HepG2 (cell line): ENCODE results near the gene GASK1A. TPM values are rescaled to one million over a fixed set of nuclear protein-coding genes. Genes with fewer than 3 reads are reported as not detected.

Experiments
- ATAC-seq: fragments of 200-7000 bp; cut with Tn5 transposase; 3 replicates; pipeline ENCODE4 v1.9.1; 2020; ENCODE audit warnings: mild to moderate bottlenecking, moderate library complexity
- BruUV-seq: library from RNA; stranded (reverse); fragments of 400-500 nt; replicated peaks from 2 replicates; lab custom pipeline; 2021; lab: Mats Ljungman, UMichigan
- CTCF ChIA-PET: fragments of 300-600 bp; formaldehyde crosslinking; extraction: SDS; loops from one replicate; lab custom pipeline; 2021; ENCODE audit warnings: low total read pairs, inconsistent platforms, low intra/inter-chr PET ratio; lab: Yijun Ruan, JAX
- POLR2A ChIA-PET: fragments of 350-600 bp; sonication (Branson Sonifier 250); formaldehyde crosslinking; loops from one replicate; lab custom pipeline; 2020; ENCODE audit warnings: antibody characterized with exemption, inconsistent platforms; lab: Yijun Ruan, JAX
- DNase-seq: peaks from one replicate; pipeline ENCODE4 v3.0.0-alpha.2; 2015; ENCODE audit warnings: low spot score
- FAIRE-seq: peaks from 3 replicates; lab custom pipeline; 2011; peaks lifted over from hg19 to GRCh38; lab: Jason Lieb, UNC
- H2AFZ ChIP-seq: one replicate; pipeline ENCODE4 v1.6.1; 2011; ENCODE audit warnings: low read length, inconsistent platforms
- H3K27ac ChIP-seq: fragments of 300-600 bp; 3 replicates; pipeline ENCODE4 v1.8.0; 2011; ENCODE audit warnings: mixed run types, mild to moderate bottlenecking, mixed read lengths, low read length, inconsistent platforms; ENCODE audit not compliant: insufficient read depth; ENCODE audit errors: extremely low read length
- H3K27me3 ChIP-seq, 2 experiments: fragments of 200-600 bp in 1 of 2; 2 replicates in 1 of 2; 3 replicates in 1 of 2; pipeline versions ENCODE4 v1.6.0 to v1.8.0; 2011; ENCODE audit warnings: low read length in 2 of 2, mild to moderate bottlenecking in 2 of 2, moderate library complexity in 2 of 2, inconsistent platforms in 1 of 2; ENCODE audit not compliant: insufficient read depth in 2 of 2, control insufficient read depth in 1 of 2
- H3K36me3 ChIP-seq, 2 experiments: fragments of 200-600 bp in 1 of 2; replicated peaks in 1 of 2; 2 replicates in 1 of 2; 3 replicates in 1 of 2; pipeline versions ENCODE4 v1.5.1 to v1.8.0; 2011; ENCODE audit warnings: low read length in 2 of 2, inconsistent platforms in 1 of 2; ENCODE audit not compliant: insufficient read depth in 2 of 2, control insufficient read depth in 1 of 2
- H3K4me1 ChIP-seq: 2 replicates; pipeline ENCODE4 v1.5.1; 2012; ENCODE audit warnings: low read length, inconsistent platforms; ENCODE audit not compliant: insufficient read depth
- H3K4me2 ChIP-seq: 2 replicates; pipeline ENCODE4 v1.6.0; 2011; ENCODE audit warnings: low read depth, low read length, inconsistent platforms
- H3K4me3 ChIP-seq, 3 experiments: fragments of 200-600 bp in 1 of 3; sonication (generic), shearing (Covaris generic) in 1 of 3; replicated peaks in 1 of 3; 2 replicates each; pipeline ENCODE4 v1.5.1; 2011 to 2016; ENCODE audit warnings: low read length in 3 of 3, inconsistent platforms in 2 of 3, low read depth in 2 of 3, mild to moderate bottlenecking in 2 of 3, control low read depth in 1 of 3, mixed read lengths in 1 of 3; ENCODE audit not compliant: insufficient read depth in 1 of 3
- H3K79me2 ChIP-seq: one replicate; pipeline ENCODE4 v1.6.1; 2011; ENCODE audit warnings: low read length, inconsistent platforms; ENCODE audit not compliant: insufficient read depth
- H3K9ac ChIP-seq: 2 replicates; pipeline ENCODE4 v1.6.0; 2011; ENCODE audit warnings: mild to moderate bottlenecking, low read depth, low read length, inconsistent platforms; ENCODE audit not compliant: insufficient read depth
- H3K9me3 ChIP-seq: 2 replicates; pipeline ENCODE4 v1.5.1; 2012; ENCODE audit warnings: mild to moderate bottlenecking, low read length
- H4K20me1 ChIP-seq: 2 replicates; pipeline ENCODE4 v1.6.0; 2011; ENCODE audit warnings: inconsistent platforms, mild to moderate bottlenecking, low read length, moderate library complexity; ENCODE audit not compliant: insufficient read depth
- HMGA1 ChIP-seq: sonication (generic); formaldehyde crosslinking; conservative IDR thresholded peaks from 2 replicates; pipeline ENCODE4 v1.4.0; 2020; ENCODE audit warnings: missing genetic modification reagents
- KAT8 ChIP-seq: IDR thresholded peaks from 2 replicates; pipeline ENCODE4 v1.6.1; 2016; ENCODE audit warnings: missing genetic modification reagents, missing compliant biosample characterization
- MTF2 ChIP-seq: sonication (generic); formaldehyde crosslinking; IDR thresholded peaks from 2 replicates; pipeline ENCODE4 v1.5.0; 2020; ENCODE audit warnings: missing genetic modification reagents, borderline replicate concordance
- SATB2 ChIP-seq: sonication (generic); formaldehyde crosslinking; IDR thresholded peaks from 2 replicates; pipeline ENCODE4 v1.5.0; 2020; ENCODE audit warnings: missing genetic modification reagents
- SIX4 ChIP-seq: sonication (generic); formaldehyde crosslinking; IDR thresholded peaks from 2 replicates; pipeline ENCODE4 v1.4.0; 2020; ENCODE audit warnings: missing genetic modification reagents
- TRIM24 ChIP-seq: sonication (generic); formaldehyde crosslinking; IDR thresholded peaks from 2 replicates; pipeline ENCODE4 v1.8.0; 2022; ENCODE audit warnings: mild to moderate bottlenecking, missing genetic modification reagents
- ZNF431 ChIP-seq: sonication (generic); formaldehyde crosslinking; IDR thresholded peaks from 2 replicates; pipeline ENCODE4 v1.9.0; 2022; ENCODE audit warnings: missing genetic modification reagents, low read depth, mild to moderate bottlenecking, borderline replicate concordance
- WGBS: methylation state at CpG from one replicate; pipeline ENCODE4 v1.1.6; 2017; ENCODE audit warnings: low lambda C conversion rate; 5-methylcytosine and 5-hydroxymethylcytosine counted together
- in situ Hi-C: cut with HindIII; loops from 2 replicates; pipeline ENCODE4 v1.10.0; 2017; ENCODE audit warnings: low pct_unique_long_range_greater_than_20kb; ENCODE audit not compliant: extremely low pct_ligation_motif_present
- intact Hi-C: fragments of 100-400 bp; cut with micrococcal nuclease; formaldehyde crosslinking; loops from one replicate; pipeline ENCODE4 v1.10.0; 2022; ENCODE audit not compliant: unreplicated experiment
- polyA plus RNA-seq, 8 experiments: library from polyadenylated mRNA; depleted of rRNA in 3 of 8; stranded (reverse) in 7 of 8; unstranded in 1 of 8; fragments of >200 nt; fragmentation: Illumina TruSeq in 4 of 8; extraction: Trizol in 4 of 8; gene quantifications; 2 replicates each; pipeline versions ENCODE4 v1.2.1 to v1.2.3, GENCODE V29; 2011 to 2016; ENCODE audit warnings: low read depth in 4 of 8, missing spikeins in 1 of 8, mixed read lengths in 1 of 8; ENCODE audit not compliant: insufficient read depth in 1 of 8
- total RNA-seq, 5 experiments: library from RNA; depleted of rRNA; stranded (reverse); fragments of >200 nt; fragmentation: Illumina TruSeq; extraction: Trizol; gene quantifications; 2 replicates each; pipeline ENCODE4 v1.2.3, GENCODE V29; 2016; ENCODE audit warnings: low read depth in 1 of 5
- TF ChIP-seq, protein P1 (sequence below): sonication (generic); formaldehyde crosslinking; IDR thresholded peaks from 2 replicates; pipeline ENCODE4 v1.4.0; 2020; ENCODE audit warnings: missing genetic modification reagents
- TF ChIP-seq, protein P2 (sequence below): sonication (generic); formaldehyde crosslinking; IDR thresholded peaks from 2 replicates; pipeline ENCODE4 v1.8.0; 2022; ENCODE audit warnings: mild to moderate bottlenecking, missing genetic modification reagents
- TF ChIP-seq, protein P3 (sequence below): sonication (generic); formaldehyde crosslinking; IDR thresholded peaks from 2 replicates; pipeline ENCODE4 v1.4.0; 2020; ENCODE audit warnings: mild to moderate bottlenecking, missing genetic modification reagents
- TF ChIP-seq, protein P4 (sequence below): sonication (generic); formaldehyde crosslinking; IDR thresholded peaks from 2 replicates; pipeline ENCODE4 v1.8.1; 2022; ENCODE audit warnings: low read depth, mild to moderate bottlenecking, missing genetic modification reagents

The GASK1A gene
- total and polyA plus RNA-seq, 2 of the 13 experiments (the other 11 are each of a cell fraction or from before 2014, with no cell fraction given), result not detected

DNA sequence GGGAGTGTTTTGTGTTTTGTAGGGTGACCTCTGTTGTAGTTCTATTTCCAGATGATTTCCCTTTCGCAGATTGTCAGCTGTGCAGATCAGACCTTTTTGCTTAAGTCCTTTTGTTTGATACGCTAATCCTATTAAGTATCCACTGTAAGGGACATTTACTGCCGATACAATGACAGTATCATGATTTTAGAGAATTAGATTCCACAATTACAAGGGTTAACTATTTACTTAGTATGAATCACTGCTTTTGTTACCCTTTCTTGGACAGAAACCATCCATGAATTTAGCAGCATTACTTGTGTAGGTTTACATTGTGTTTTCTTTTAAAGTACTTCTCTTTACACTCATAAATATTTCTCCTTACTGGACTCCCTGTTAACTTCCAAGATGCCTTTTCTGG is 41.8 kb upstream of the GASK1A start:
- Histone ChIP-seq H3K36me3 (no peaks in the 10 kb centered on the region), H3K4me1 (no peaks in the 10 kb centered on the region), H3K9me3 (no peaks in the 10 kb centered on the region), H4K20me1 (no peaks in the 10 kb centered on the region), H3K79me2 (no peaks in the 10 kb centered on the region), H3K27me3 (peaks cover 0 to 6% of the 10 kb centered on the region in 2 experiments; a peak in 2 of 5 replicates), H3K9ac (no peak overlapping the region), H3K27ac (no peak overlapping the region), H3K4me2 (no peak overlapping the region), H2AFZ (no peak overlapping the region), H3K4me3 (no peak overlapping the region)
- in situ Hi-C loops, result no loop called here
- intact Hi-C loops, result no loop called here
- DNase-seq (no peak), FAIRE-seq (no peak), ATAC-seq (no peak)
- POLR2A ChIA-PET, result no interaction called here
- CTCF ChIA-PET, result no interaction called here
- TF ChIP-seq KAT8 (CRISPR knock-in tag) (no peak), ZNF431 (CRISPR knock-in tag) (no peak), TRIM24 (CRISPR knock-in tag) (no peak), HMGA1 (CRISPR knock-in tag) (no peak), MTF2 (no peak), SIX4 (CRISPR knock-in tag) (no peak), SATB2 (no peak)
- TF ChIP-seq, protein P1, sequence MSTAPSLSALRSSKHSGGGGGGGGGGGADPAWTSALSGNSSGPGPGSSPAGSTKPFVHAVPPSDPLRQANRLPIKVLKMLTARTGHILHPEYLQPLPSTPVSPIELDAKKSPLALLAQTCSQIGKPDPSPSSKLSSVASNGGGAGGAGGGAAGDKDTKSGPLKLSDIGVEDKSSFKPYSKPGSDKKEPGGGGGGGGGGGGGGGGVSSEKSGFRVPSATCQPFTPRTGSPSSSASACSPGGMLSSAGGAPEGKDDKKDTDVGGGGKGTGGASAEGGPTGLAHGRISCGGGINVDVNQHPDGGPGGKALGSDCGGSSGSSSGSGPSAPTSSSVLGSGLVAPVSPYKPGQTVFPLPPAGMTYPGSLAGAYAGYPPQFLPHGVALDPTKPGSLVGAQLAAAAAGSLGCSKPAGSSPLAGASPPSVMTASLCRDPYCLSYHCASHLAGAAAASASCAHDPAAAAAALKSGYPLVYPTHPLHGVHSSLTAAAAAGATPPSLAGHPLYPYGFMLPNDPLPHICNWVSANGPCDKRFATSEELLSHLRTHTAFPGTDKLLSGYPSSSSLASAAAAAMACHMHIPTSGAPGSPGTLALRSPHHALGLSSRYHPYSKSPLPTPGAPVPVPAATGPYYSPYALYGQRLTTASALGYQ (CRISPR knock-in tag), result no peak
- TF ChIP-seq, protein P2, sequence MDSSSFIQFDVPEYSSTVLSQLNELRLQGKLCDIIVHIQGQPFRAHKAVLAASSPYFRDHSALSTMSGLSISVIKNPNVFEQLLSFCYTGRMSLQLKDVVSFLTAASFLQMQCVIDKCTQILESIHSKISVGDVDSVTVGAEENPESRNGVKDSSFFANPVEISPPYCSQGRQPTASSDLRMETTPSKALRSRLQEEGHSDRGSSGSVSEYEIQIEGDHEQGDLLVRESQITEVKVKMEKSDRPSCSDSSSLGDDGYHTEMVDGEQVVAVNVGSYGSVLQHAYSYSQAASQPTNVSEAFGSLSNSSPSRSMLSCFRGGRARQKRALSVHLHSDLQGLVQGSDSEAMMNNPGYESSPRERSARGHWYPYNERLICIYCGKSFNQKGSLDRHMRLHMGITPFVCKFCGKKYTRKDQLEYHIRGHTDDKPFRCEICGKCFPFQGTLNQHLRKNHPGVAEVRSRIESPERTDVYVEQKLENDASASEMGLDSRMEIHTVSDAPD (CRISPR knock-in tag), result no peak
- TF ChIP-seq, protein P3, sequence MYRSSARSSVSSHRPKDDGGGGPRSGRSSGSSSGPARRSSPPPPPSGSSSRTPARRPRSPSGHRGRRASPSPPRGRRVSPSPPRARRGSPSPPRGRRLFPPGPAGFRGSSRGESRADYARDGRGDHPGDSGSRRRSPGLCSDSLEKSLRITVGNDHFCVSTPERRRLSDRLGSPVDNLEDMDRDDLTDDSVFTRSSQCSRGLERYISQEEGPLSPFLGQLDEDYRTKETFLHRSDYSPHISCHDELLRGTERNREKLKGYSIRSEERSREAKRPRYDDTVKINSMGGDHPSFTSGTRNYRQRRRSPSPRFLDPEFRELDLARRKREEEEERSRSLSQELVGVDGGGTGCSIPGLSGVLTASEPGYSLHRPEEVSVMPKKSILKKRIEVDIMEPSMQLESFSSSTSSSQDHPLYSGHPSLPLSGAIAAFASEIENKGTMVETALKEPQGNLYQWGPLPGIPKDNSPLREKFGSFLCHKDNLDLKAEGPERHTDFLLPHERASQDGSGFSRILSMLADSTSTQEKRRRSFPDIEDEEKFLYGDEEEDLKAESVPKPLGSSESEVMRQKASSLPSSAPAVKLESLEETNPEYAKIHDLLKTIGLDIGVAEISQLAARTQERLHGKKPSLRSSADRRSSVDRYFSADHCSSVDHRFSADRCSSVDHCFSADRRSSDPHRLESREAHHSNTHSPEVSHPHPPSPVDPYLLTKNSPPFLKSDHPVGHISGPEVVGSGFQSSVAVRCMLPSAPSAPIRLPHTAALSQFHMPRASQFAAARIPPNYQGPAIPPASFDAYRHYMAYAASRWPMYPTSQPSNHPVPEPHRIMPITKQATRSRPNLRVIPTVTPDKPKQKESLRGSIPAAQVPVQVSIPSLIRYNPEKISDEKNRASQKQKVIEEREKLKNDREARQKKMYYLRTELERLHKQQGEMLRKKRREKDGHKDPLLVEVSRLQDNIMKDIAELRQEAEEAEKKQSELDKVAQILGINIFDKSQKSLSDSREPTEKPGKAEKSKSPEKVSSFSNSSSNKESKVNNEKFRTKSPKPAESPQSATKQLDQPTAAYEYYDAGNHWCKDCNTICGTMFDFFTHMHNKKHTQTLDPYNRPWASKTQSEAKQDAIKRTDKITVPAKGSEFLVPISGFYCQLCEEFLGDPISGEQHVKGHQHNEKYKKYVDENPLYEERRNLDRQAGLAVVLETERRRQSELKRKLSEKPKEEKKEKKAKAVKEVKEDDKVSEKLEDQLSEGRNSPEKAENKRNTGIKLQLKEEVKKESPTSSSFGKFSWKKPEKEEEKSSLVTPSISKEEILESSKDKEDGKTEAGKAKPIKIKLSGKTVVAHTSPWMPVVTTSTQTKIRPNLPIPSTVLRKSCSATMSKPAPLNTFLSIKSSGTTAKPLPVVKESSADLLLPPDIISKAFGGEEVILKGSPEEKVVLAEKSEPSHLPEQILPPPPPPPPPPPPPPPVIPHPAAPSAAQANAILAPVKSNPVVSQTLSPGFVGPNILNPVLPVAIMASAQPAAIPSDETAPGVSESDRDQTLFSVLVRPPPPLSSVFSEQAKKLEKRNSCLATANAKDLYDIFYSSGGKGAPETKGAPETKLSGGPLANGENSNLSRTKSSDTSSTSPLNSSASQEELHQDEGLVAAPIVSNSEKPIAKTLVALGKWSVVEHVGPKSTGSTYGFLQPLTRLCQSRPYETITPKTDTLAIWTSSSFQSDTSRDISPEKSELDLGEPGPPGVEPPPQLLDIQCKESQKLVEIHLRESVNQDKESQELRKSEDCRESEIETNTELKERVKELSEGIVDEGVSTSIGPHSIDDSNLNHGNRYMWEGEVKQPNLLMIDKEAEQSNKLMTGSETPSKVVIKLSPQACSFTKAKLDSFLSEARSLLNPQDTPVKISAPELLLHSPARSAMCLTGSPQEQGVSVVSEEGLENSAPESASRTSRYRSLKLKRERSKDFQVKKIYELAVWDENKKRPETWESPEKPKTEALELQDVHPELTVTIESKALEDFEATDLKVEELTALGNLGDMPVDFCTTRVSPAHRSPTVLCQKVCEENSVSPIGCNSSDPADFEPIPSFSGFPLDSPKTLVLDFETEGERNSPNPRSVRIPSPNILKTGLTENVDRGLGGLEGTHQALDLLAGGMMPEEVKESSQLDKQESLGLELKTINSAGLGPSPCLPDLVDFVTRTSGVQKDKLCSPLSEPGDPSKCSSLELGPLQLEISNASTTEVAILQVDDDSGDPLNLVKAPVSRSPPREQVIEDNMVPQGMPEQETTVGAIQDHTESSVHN, result no peak
- TF ChIP-seq, protein P4, sequence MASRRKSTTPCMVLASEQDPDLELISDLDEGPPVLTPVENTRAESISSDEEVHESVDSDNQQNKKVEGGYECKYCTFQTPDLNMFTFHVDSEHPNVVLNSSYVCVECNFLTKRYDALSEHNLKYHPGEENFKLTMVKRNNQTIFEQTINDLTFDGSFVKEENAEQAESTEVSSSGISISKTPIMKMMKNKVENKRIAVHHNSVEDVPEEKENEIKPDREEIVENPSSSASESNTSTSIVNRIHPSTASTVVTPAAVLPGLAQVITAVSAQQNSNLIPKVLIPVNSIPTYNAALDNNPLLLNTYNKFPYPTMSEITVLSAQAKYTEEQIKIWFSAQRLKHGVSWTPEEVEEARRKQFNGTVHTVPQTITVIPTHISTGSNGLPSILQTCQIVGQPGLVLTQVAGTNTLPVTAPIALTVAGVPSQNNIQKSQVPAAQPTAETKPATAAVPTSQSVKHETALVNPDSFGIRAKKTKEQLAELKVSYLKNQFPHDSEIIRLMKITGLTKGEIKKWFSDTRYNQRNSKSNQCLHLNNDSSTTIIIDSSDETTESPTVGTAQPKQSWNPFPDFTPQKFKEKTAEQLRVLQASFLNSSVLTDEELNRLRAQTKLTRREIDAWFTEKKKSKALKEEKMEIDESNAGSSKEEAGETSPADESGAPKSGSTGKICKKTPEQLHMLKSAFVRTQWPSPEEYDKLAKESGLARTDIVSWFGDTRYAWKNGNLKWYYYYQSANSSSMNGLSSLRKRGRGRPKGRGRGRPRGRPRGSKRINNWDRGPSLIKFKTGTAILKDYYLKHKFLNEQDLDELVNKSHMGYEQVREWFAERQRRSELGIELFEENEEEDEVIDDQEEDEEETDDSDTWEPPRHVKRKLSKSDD, result no peak
- BruUV-seq, result no TSS peak
- WGBS, result 71% methylated on average over 3 of the region's 3 CpGs
